Measurements from ENCODE around the gene SLF2. TPM values are rescaled to one million over a fixed set of nuclear protein-coding genes. Genes with fewer than 3 reads are reported as not detected.

Gene SLF2
- total RNA-seq, 4 donors from 2014 or later = 34.1 to 47.9 (median 40.4) TPM

DNA sequence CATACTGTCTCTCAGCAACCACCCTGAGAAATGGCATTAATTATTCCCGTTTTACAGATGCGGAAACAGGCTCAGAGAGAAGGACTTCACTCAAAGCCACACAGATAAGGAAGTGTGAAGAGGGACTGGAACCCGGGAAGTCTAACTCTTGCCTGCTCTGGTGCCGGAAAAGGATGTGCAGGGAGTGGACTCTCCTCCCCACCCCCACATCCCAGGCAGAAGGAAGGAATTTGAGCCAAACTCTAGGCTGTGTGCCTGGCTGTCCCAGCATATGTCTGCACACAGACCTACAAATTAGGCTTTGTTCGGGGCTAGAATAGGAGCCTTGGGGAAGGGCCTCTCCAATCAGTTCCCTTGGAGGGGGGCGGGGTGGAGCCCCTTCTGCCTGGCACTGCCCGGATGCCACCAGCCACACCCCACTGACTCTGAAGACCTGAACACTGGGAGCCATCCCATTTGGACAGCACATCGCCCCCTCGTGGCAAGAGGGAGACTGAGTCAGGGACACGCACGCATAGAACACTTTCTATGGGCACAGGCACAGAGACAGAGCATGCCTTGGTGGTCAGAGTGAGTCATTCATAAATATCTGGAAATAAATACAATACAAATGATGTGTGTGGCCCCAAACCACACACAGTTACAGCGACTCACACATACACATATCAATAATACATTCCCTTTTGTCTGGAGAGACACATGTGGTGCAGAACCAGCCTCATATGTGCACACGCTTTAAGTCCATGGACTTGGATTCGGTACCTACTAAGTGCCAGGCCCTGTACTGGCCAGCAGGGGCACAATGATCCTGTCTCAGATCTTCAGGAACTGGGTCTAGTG is 100.0 kb downstream of the SLF2 start:
- DNase-seq = peak; percentile 89 to 90
- intact Hi-C loops (cut with DNase I) = loop anchor here (2.0 kb wide), 1 partner anchor 18 kb away; no protein-coding TSS in a partner anchor
- H3K36me3 ChIP-seq = no peaks in the 10 kb centered on the region
- peak overlapping the region in 1 of 3 donors; percentile 21 for H3K27ac ChIP-seq
- peaks cover 7% of the 10 kb centered on the region for H3K27me3 ChIP-seq
- H3K4me3 ChIP-seq (replicated peaks in 1 of 3) = no peak overlapping the region
- 15 to 26% methylated on average over 12 of the region's 14 CpGs for whole genome bisulfite sequencing, 2 donors
- TF ChIP-seq, protein P1, sequence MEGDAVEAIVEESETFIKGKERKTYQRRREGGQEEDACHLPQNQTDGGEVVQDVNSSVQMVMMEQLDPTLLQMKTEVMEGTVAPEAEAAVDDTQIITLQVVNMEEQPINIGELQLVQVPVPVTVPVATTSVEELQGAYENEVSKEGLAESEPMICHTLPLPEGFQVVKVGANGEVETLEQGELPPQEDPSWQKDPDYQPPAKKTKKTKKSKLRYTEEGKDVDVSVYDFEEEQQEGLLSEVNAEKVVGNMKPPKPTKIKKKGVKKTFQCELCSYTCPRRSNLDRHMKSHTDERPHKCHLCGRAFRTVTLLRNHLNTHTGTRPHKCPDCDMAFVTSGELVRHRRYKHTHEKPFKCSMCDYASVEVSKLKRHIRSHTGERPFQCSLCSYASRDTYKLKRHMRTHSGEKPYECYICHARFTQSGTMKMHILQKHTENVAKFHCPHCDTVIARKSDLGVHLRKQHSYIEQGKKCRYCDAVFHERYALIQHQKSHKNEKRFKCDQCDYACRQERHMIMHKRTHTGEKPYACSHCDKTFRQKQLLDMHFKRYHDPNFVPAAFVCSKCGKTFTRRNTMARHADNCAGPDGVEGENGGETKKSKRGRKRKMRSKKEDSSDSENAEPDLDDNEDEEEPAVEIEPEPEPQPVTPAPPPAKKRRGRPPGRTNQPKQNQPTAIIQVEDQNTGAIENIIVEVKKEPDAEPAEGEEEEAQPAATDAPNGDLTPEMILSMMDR (IDR thresholded peaks at IDR 0.05) = peak; percentile 73 to 98 (median 84)
- no peak for TF ChIP-seq POLR2A (IDR thresholded peaks at IDR 0.05)
- H3K4me1 ChIP-seq = peaks cover 7 to 10% of the 10 kb centered on the region in 2 donors
- H3K9me3 ChIP-seq = no peaks in the 10 kb centered on the region

- Histone ChIP-seq H3K27me3 (peaks cover 7% of the 10 kb centered on the region), H3K9me3 (no peaks in the 10 kb centered on the region), H3K27ac (no peak overlapping the region), H3K4me3 (replicated peaks in 1 of 3) (no peak overlapping the region), H3K36me3 (no peaks in the 10 kb centered on the region), H3K4me1 (peaks cover 7 to 10% of the 10 kb centered on the region in 2 donors)
- no peak for TF ChIP-seq POLR2A (IDR thresholded peaks at IDR 0.05)
- TF ChIP-seq, protein P1 (IDR thresholded peaks at IDR 0.05) = no peak
- DNase-seq = no peak
- WGBS, 2 donors = 51 to 61% methylated on average over 9 of the region's 9 CpGs
- intact Hi-C loops (cut with DNase I) = loop anchor here (2.0 kb wide), 1 partner anchor 19 kb away; no protein-coding TSS in a partner anchor
Observed at GRCh38 chr10:101013365-101013825, 100.6 kb downstream of the SLF2 start.

DNA sequence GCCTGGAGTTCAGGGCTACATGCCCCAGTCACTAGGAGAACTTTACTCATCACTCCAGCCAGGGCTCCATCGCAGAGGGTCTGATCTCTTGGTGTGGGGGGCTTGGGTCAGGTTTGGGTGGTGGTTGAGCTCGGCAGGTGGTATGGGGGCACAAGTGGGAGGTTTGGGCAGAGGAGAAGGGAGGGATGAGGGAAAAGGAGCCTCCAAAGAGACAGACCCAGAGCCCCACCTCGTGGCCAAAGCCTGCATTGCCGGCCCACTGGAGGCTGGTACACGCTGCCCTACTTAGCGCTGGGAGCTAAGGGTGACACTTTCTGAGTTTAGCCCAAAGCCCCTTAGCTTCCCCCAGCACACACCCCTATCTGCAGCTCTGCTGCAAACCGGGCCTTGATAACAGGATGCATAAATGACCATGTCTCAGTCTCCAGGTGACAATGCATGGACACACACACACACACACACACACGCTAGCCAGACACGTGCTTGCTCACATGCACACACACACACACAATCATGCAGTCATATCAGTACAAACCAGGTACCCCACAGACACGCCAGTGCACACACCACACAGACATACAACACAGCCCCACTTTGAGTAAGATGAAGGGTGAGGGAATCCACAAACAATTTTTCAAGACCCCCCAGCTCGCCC is 101.6 kb downstream of the SLF2 start:
- no peak overlapping the region for H3K27ac ChIP-seq
- peak; percentile 79 to 83 for DNase-seq
- TF ChIP-seq POLR2A (IDR thresholded peaks at IDR 0.05) = no peak
- TF ChIP-seq, protein P1 (IDR thresholded peaks at IDR 0.05) = peak; percentile 80 to 95 (median 86)
- no peak overlapping the region for H3K4me3 ChIP-seq (replicated peaks in 1 of 3)
- intact Hi-C loops (cut with DNase I) = no loop called here
- H3K27me3 ChIP-seq = peaks cover 7% of the 10 kb centered on the region
- H3K9me3 ChIP-seq = no peaks in the 10 kb centered on the region
- WGBS, 2 donors = 20 to 21% methylated on average over 11 of the region's 11 CpGs
- H3K36me3 ChIP-seq = no peaks in the 10 kb centered on the region
- H3K4me1 ChIP-seq = peaks cover 7 to 17% of the 10 kb centered on the region in 2 donors

MicroRNAs encoded within 50 kb of the gene (microRNA counts, 767-probe panel; counts per million panel counts)
- microRNA hsa-miR-608 = 0 counts per million in 2 donors

Small RNA genes lying within 50 kb of the gene (microRNA-seq; reads per million reads assigned to microRNA genes)
- not detected for gene MIR608

Small RNA genes lying within 50 kb of the gene (small RNA-seq; reads per million reads assigned to genes)
- gene MIR608 (not detected), gene RF00019 (not detected)

Other genes with a start within 250 kb of the SLF2 start
- not detected for gene PAX2, start 167.4 kb upstream of the SLF2 start, total RNA-seq
- 10 to 100 TPM in 1 of 4 donors, 1 to 10 TPM in 3; 8.7 to 13.3 (median 9.8) TPM for gene SEMA4G, start 56.5 kb downstream of the SLF2 start, total RNA-seq
- 100 to 1,000 TPM in 3 of 4 donors, 10 to 100 TPM in 1; 86.1 to 178 (median 145) TPM for gene MRPL43, start 74.5 kb downstream of the SLF2 start, total RNA-seq
- gene TWNK, start 74.6 kb downstream of the SLF2 start, total RNA-seq = 1 to 10 TPM; 5.5 to 7.7 (median 6.8) TPM
- gene LZTS2, start 86.8 kb downstream of the SLF2 start, total RNA-seq = 100 to 1,000 TPM in 1 of 4 donors, 10 to 100 TPM in 3; 75.4 to 107 (median 88.1) TPM
- 1 to 10 TPM in 1 of 4 donors, under 1 TPM in 3; 0.24 to 1.1 (median 0.69) TPM for gene PDZD7, start 118.2 kb downstream of the SLF2 start, total RNA-seq
- gene SFXN3, start 118.3 kb downstream of the SLF2 start, total RNA-seq = 10 to 100 TPM; 35.8 to 56.8 (median 43.3) TPM
- 1 to 10 TPM; 3.1 to 9.9 (median 6.3) TPM for gene KAZALD1, start 149.0 kb downstream of the SLF2 start, total RNA-seq
- gene TLX1, start 218.3 kb downstream of the SLF2 start, total RNA-seq = not detected